HEK293T (cell line): ENCODE results near the gene FOCAD.

ENCODE experiments used
- BHLHE40 ChIP-seq: fragments of 450-650 bp; IDR thresholded peaks from 2 replicates; pipeline ENCODE4 v1.6.1; 2016; ENCODE audit warnings: mild to moderate bottlenecking, moderate library complexity, borderline replicate concordance
- FOXM1 ChIP-seq: fragments of 450-650 bp; IDR thresholded peaks from 2 replicates; pipeline ENCODE4 v1.6.1; 2017; ENCODE audit warnings: mild to moderate bottlenecking, borderline replicate concordance
- LEF1 ChIP-seq: fragments of 450-650 bp; IDR thresholded peaks from 2 replicates; pipeline ENCODE4 v1.6.1; 2017; ENCODE audit warnings: mild to moderate bottlenecking, borderline replicate concordance
- SUZ12 ChIP-seq: fragments of 450-650 bp; IDR thresholded peaks from 2 replicates; pipeline ENCODE4 v1.6.1; 2016; ENCODE audit warnings: mild to moderate bottlenecking

DNA sequence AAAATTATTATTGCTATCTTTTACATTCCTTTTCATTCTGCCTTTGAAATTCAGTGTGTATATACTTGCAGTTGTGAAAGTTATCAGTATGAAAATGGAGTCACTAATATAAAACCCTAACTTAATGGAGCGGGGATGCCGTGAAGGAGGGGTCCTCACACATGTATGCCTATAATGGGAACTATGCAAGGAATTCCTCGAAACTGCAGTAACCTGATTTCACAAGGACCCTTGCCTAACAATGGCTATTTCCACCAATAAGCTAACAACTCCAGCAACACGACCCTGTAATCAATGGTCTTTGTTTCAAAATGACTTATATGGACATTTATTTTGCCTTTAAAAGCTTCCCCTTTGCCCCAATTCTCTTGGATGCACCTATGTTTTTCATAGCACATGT is 49.2 kb upstream of the FOCAD start:
- TF ChIP-seq BHLHE40, result no peak
- TF ChIP-seq SUZ12, result no peak
- no peak for TF ChIP-seq FOXM1
- TF ChIP-seq LEF1, result no peak
